K562 (cell line): Measurements from ENCODE around the gene HIF1AN. TPM values are rescaled to one million over a fixed set of nuclear protein-coding genes. Genes with fewer than 3 reads are reported as not detected.
"Not testable (repeated sequence)": the region's sequence is repeated elsewhere in the genome, so short reads cannot be mapped to it uniquely, and the experiment has no call there.

Experiments used
- ATAC-seq: fragments of 200-7000 bp; cut with Tn5 transposase; 3 replicates; pipeline ENCODE4 v1.9.1; 2020; ENCODE audit warnings: moderate library complexity
- BruUV-seq: library from RNA; stranded (reverse); fragments of 400-500 nt; replicated peaks from 2 replicates; lab custom pipeline; 2021; lab: Mats Ljungman, UMichigan
- CTCF ChIA-PET: fragments of 300-600 bp; formaldehyde crosslinking; extraction: SDS; loops from one replicate; lab custom pipeline; 2021; ENCODE audit warnings: low intra/inter-chr PET ratio; lab: Yijun Ruan, JAX
- POLR2A ChIA-PET: fragments of 300-600, 350-650 bp; sonication (Branson Sonifier 250); formaldehyde crosslinking; extraction: SDS; loops from one replicate; lab custom pipeline; 2021; ENCODE audit warnings: antibody characterized with exemption, inconsistent platforms; lab: Yijun Ruan, JAX
- DNase-seq, 4 experiments: peaks; one replicate each; pipeline versions ENCODE4 v3.0.0 to v3.0.0-alpha.2; 2011 to 2018; ENCODE audit warnings: low spot score in 3 of 4, mixed read lengths in 3 of 4; ENCODE audit errors: extremely low read depth in 1 of 4
- FAIRE-seq: peaks from 2 replicates; lab custom pipeline; 2011; peaks lifted over from hg19 to GRCh38; lab: Jason Lieb, UNC
- H2AFZ ChIP-seq: 2 replicates; pipeline ENCODE4 v1.6.0; 2011; ENCODE audit warnings: low read depth, low read length, control low read depth, inconsistent platforms
- H3K27ac ChIP-seq: fragments of 200-600 bp; 3 replicates; pipeline ENCODE4 v1.8.0; 2011; ENCODE audit warnings: low read depth, mild to moderate bottlenecking, control low read depth, inconsistent platforms, low read length, moderate library complexity, mixed read lengths; ENCODE audit errors: extremely low read depth
- H3K27me3 ChIP-seq, 2 experiments: fragments of 300-600 bp in 1 of 2; 2 replicates in 1 of 2; 3 replicates in 1 of 2; pipeline versions ENCODE4 v1.6.0 to v1.8.0; 2011; ENCODE audit warnings: inconsistent platforms in 2 of 2, low read length in 2 of 2, mild to moderate bottlenecking in 1 of 2, mixed read lengths in 1 of 2, moderate library complexity in 1 of 2; ENCODE audit not compliant: control insufficient read depth in 2 of 2, insufficient read depth in 2 of 2
- H3K36me3 ChIP-seq: fragments of 300-600 bp; 3 replicates; pipeline ENCODE4 v1.8.0; 2011; ENCODE audit warnings: mild to moderate bottlenecking, low read length, inconsistent platforms; ENCODE audit not compliant: control insufficient read depth, insufficient read depth
- H3K4me1 ChIP-seq, 2 experiments: fragments of 200-600 bp in 1 of 2; replicated peaks in 1 of 2; 2 replicates in 1 of 2; 3 replicates in 1 of 2; pipeline versions ENCODE4 v1.5.1 to v1.8.0; 2011; ENCODE audit warnings: inconsistent platforms in 2 of 2, low read length in 2 of 2, mild to moderate bottlenecking in 1 of 2, mixed read lengths in 1 of 2, moderate library complexity in 1 of 2; ENCODE audit not compliant: control insufficient read depth in 2 of 2, insufficient read depth in 2 of 2
- H3K4me2 ChIP-seq: 2 replicates; pipeline ENCODE4 v1.6.1; 2011; ENCODE audit warnings: low read length, control low read depth, inconsistent platforms, mixed read lengths; ENCODE audit not compliant: insufficient read depth
- H3K4me3 ChIP-seq: fragments of 200-600 bp; sonication (generic), shearing (Covaris generic); 2 replicates; pipeline ENCODE4 v1.5.1; 2016; ENCODE audit warnings: control low read depth, inconsistent platforms
- H3K79me2 ChIP-seq: fragments of 200-600 bp; 3 replicates; pipeline ENCODE4 v1.8.0; 2011; ENCODE audit warnings: low read length, inconsistent platforms; ENCODE audit not compliant: control insufficient read depth, insufficient read depth
- H3K9ac ChIP-seq, 2 experiments: 2 replicates each; pipeline versions ENCODE4 v1.6.0 to v1.6.1; 2011; ENCODE audit warnings: low read depth in 2 of 2, low read length in 2 of 2, control low read depth in 1 of 2, inconsistent platforms in 1 of 2, mild to moderate bottlenecking in 1 of 2, mixed read lengths in 1 of 2; ENCODE audit not compliant: insufficient read depth in 1 of 2
- H3K9me1 ChIP-seq: one replicate; pipeline ENCODE4 v1.6.0; 2011; ENCODE audit warnings: inconsistent platforms, mild to moderate bottlenecking, low read length, moderate library complexity; ENCODE audit not compliant: control insufficient read depth, insufficient read depth
- H3K9me3 ChIP-seq: replicated peaks from 2 replicates; pipeline ENCODE4 v1.5.1; 2011; ENCODE audit warnings: low read depth, low read length, inconsistent platforms; ENCODE audit not compliant: control insufficient read depth, insufficient read depth
- H4K20me1 ChIP-seq: replicated peaks from 2 replicates; pipeline ENCODE4 v1.6.1; 2011; ENCODE audit warnings: low read length, inconsistent platforms, mixed read lengths; ENCODE audit not compliant: control insufficient read depth, insufficient read depth
- MTA1 ChIP-seq: fragments of 450-650 bp; IDR thresholded peaks from 2 replicates; pipeline ENCODE4 v1.6.1; 2017; ENCODE audit warnings: borderline replicate concordance
- RBM39 ChIP-seq: fragments of 200-400 bp; formaldehyde crosslinking; optimal IDR thresholded peaks from 2 replicates; pipeline ENCODE3; 2018; ENCODE audit warnings: low read depth, low read length
- TBL1XR1 ChIP-seq, 2 experiments: IDR thresholded peaks; 2 replicates each; pipeline ENCODE4 v1.6.1; 2012; ENCODE audit warnings: improper control_type of control experiment in 2 of 2, low read length in 2 of 2, mild to moderate bottlenecking in 1 of 2
- ZSCAN29 ChIP-seq: fragments of 450-650 bp; IDR thresholded peaks from 2 replicates; pipeline ENCODE4 v1.6.1; 2017
- WGBS: fragments of 100-300 bp; shearing (Covaris generic); methylation state at CpG from one replicate; pipeline ENCODE4 v1.1.6; 2016; ENCODE audit warnings: low coverage, mixed read lengths; ENCODE audit not compliant: insufficient coverage; ENCODE audit errors: missing lambda C conversion rate; 5-methylcytosine and 5-hydroxymethylcytosine counted together
- in situ Hi-C: fragments of 300-500 bp; cut with MboI; formaldehyde crosslinking; loops from 4 replicates; pipeline ENCODE4 v1.15.0; 2018; ENCODE audit warnings: inconsistent platforms, mixed read lengths
- intact Hi-C: fragments of 100-400 bp; cut with micrococcal nuclease; formaldehyde crosslinking; loops from 2 replicates; pipeline ENCODE4 v1.14.2; 2022
- polyA plus RNA-seq, 8 experiments: library from polyadenylated mRNA; depleted of rRNA in 4 of 8; stranded (reverse) in 5 of 8; unstranded in 3 of 8; fragments of >200 nt; fragmentation: Nextera tagmentation in 2 of 8; fragmentation: Illumina TruSeq in 1 of 8; extraction: Ambion mirVana in 2 of 8; extraction: Trizol in 1 of 8; gene quantifications; 2 replicates each; pipeline versions ENCODE4 v1.2.1 to v1.2.3, GENCODE V29; 2011 to 2014; ENCODE audit warnings: inconsistent platforms in 1 of 8, missing spikeins in 1 of 8
- total RNA-seq, 7 experiments: library from RNA; depleted of rRNA in 6 of 7; stranded (reverse); fragments of >200 nt in 6 of 7; fragmentation: Illumina TruSeq in 2 of 7; extraction: Trizol in 2 of 7; gene quantifications; 2 replicates each; pipeline versions ENCODE4 v1.2.1 to v1.2.3, GENCODE V29; 2011 to 2021; ENCODE audit warnings: low replicate concordance in 1 of 7

The HIF1AN gene
- total and polyA plus RNA-seq, 9 of the 15 experiments (the other 6 are each of a cell fraction or from before 2014, with no cell fraction given): 1.2 to 16.8 (median 6.9) TPM

- ATAC-seq (no peak), FAIRE-seq (no peak), DNase-seq (no peak)
- Histone ChIP-seq H3K36me3 (no peaks in the 10 kb centered on the region), H3K4me2 (no peak overlapping the region), H3K9me1 (no peaks in the 10 kb centered on the region), H3K79me2 (no peaks in the 10 kb centered on the region), H3K9me3 (no peaks in the 10 kb centered on the region), H3K4me3 (no peak overlapping the region), H3K27ac (no peak overlapping the region), H2AFZ (no peak overlapping the region), H3K27me3 (peaks cover 9 to 48% of the 10 kb centered on the region in 2 experiments; a peak in 4 of 5 replicates), H3K9ac (no peak overlapping the region), H3K4me1 (peaks cover 0 to 5% of the 10 kb centered on the region in 2 experiments; a peak in 2 of 5 replicates), H4K20me1 (no peaks in the 10 kb centered on the region)
- POLR2A ChIA-PET: no interaction called here
- in situ Hi-C loops: loop anchor here (25.0 kb wide), 1 partner anchor 291 kb away; no protein-coding TSS in a partner anchor
- intact Hi-C loops: no loop called here
- CTCF ChIA-PET: no interaction called here
- BruUV-seq: no TSS peak
- 7% methylated on average over 16 of the region's 24 CpGs for WGBS
- TF ChIP-seq TBL1XR1 (IDR thresholded peaks at IDR 0.05; ENCODE audit: low read length in 2 of 2) (no peak), ZSCAN29 (no peak), RBM39 (no peak), MTA1 (no peak)
Measured at GRCh38 chr10:100571084-100571856, 35.5 kb downstream of the HIF1AN start.

GRCh38 chr10:100575146-100575545, 39.4 kb downstream of the HIF1AN start:
- H3K79me2 ChIP-seq, H3K4me1 ChIP-seq, BruUV-seq, CTCF ChIA-PET, H4K20me1 ChIP-seq, in situ Hi-C loops, H3K9ac ChIP-seq, H2AFZ ChIP-seq, H3K4me2 ChIP-seq, H3K9me3 ChIP-seq, DNase-seq, ATAC-seq, H3K9me1 ChIP-seq, H3K4me3 ChIP-seq, intact Hi-C loops, H3K27ac ChIP-seq, FAIRE-seq, H3K36me3 ChIP-seq: not testable (repeated sequence)
- WGBS: 0% methylated on average over 7 of the region's 7 CpGs
- POLR2A ChIA-PET: interaction anchor here (0.7 kb wide), 1 partner anchor 14 kb away, joined by 3 read pairs; no protein-coding TSS in a partner anchor
- peaks cover 10 to 48% of the 10 kb centered on the region in 2 experiments; a peak in 4 of 5 replicates for H3K27me3 ChIP-seq
